ENCODE results near the gene DBNDD1. TPM values are rescaled to one million over a fixed set of nuclear protein-coding genes. Genes with fewer than 3 reads are reported as not detected.

DBNDD1 gene
- total RNA-seq, 1 experiment from 2014 or later, result 75.0 TPM

DNA sequence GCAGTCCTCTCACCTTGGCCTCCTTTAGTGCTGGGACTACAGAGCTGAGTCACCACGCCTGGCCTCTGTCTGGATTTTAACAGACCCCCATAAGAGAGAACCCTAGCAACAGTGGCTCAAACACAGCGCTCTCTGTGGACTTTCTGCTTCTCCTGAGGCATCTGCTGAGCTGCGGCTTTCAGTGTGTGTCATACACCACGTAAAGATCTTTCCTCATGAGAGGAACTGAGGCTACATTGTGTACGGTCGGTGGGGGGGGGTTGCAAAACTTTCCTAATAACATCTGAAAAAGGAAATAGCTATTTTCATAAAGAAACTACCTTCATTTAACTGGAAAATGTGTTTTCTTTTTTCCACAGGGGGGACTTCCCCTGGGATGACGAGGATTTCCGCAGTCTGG, 37.8 kb downstream of the DBNDD1 start:
- POLR2A ChIA-PET, result no interaction called here
- H3K27me3 Mint-ChIP-seq (ENCODE audit: low read depth), result no peaks in the 10 kb centered on the region
- CTCF ChIA-PET, result no interaction called here
- peaks cover 53% of the 10 kb centered on the region for H3K36me3 Mint-ChIP-seq
- TF ChIP-seq ZNF423 (CRISPR knock-in tag; IDR thresholded peaks at IDR 0.05) (no peak), ESRRA (CRISPR knock-in tag; IDR thresholded peaks at IDR 0.05; ENCODE audit: borderline replicate concordance) (no peak), ZNF671 (CRISPR knock-in tag; IDR thresholded peaks at IDR 0.05) (no peak), TEAD4 (CRISPR knock-in tag; IDR thresholded peaks at IDR 0.05) (no peak), MLX (CRISPR knock-in tag; IDR thresholded peaks at IDR 0.05) (no peak), E2F1 (CRISPR knock-in tag; IDR thresholded peaks at IDR 0.05) (no peak), PREB (CRISPR knock-in tag; IDR thresholded peaks at IDR 0.05; ENCODE audit: borderline replicate concordance) (no peak), CREB1 (CRISPR knock-in tag; IDR thresholded peaks at IDR 0.05) (no peak), EMX1 (CRISPR knock-in tag; IDR thresholded peaks at IDR 0.05) (no peak), ATF3 (CRISPR knock-in tag; conservative IDR thresholded peaks at IDR 0.05) (no peak), JAZF1 (CRISPR knock-in tag; IDR thresholded peaks at IDR 0.05) (no peak), GTF2I (CRISPR knock-in tag; conservative IDR thresholded peaks at IDR 0.05) (no peak), ZNF219 (CRISPR knock-in tag; IDR thresholded peaks at IDR 0.05; ENCODE audit: borderline replicate concordance) (no peak), FOXK1 (CRISPR knock-in tag; IDR thresholded peaks at IDR 0.05) (no peak), ZNF138 (CRISPR knock-in tag; conservative IDR thresholded peaks at IDR 0.05) (no peak), CDX4 (CRISPR knock-in tag; IDR thresholded peaks at IDR 0.05; ENCODE audit: borderline replicate concordance) (no peak), E2F4 (CRISPR knock-in tag; IDR thresholded peaks at IDR 0.05; ENCODE audit: borderline replicate concordance, low read depth) (no peak), OVOL2 (CRISPR knock-in tag; IDR thresholded peaks at IDR 0.05; ENCODE audit: borderline replicate concordance) (no peak)
- TF ChIP-seq, protein P1, sequence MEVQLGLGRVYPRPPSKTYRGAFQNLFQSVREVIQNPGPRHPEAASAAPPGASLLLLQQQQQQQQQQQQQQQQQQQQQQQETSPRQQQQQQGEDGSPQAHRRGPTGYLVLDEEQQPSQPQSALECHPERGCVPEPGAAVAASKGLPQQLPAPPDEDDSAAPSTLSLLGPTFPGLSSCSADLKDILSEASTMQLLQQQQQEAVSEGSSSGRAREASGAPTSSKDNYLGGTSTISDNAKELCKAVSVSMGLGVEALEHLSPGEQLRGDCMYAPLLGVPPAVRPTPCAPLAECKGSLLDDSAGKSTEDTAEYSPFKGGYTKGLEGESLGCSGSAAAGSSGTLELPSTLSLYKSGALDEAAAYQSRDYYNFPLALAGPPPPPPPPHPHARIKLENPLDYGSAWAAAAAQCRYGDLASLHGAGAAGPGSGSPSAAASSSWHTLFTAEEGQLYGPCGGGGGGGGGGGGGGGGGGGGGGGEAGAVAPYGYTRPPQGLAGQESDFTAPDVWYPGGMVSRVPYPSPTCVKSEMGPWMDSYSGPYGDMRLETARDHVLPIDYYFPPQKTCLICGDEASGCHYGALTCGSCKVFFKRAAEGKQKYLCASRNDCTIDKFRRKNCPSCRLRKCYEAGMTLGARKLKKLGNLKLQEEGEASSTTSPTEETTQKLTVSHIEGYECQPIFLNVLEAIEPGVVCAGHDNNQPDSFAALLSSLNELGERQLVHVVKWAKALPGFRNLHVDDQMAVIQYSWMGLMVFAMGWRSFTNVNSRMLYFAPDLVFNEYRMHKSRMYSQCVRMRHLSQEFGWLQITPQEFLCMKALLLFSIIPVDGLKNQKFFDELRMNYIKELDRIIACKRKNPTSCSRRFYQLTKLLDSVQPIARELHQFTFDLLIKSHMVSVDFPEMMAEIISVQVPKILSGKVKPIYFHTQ (CRISPR knock-in tag; IDR thresholded peaks at IDR 0.05), result no peak
- H3K9me3 Mint-ChIP-seq, result no peaks in the 10 kb centered on the region
- no peak overlapping the region for H3K4me3 Mint-ChIP-seq
- DNase-seq (ENCODE audit: low spot score) (no peak), ATAC-seq (no peak)
- H3K27ac Mint-ChIP-seq, result no peak overlapping the region
- H3K4me1 Mint-ChIP-seq, result no peaks in the 10 kb centered on the region

All from WTC11 (cell line).